Measurements from ENCODE around the gene CREB3L4.
"Not testable (repeated sequence)": the region's sequence is repeated elsewhere in the genome, so short reads cannot be mapped to it uniquely, and the experiment has no call there.

CREB3L4 gene

DNA sequence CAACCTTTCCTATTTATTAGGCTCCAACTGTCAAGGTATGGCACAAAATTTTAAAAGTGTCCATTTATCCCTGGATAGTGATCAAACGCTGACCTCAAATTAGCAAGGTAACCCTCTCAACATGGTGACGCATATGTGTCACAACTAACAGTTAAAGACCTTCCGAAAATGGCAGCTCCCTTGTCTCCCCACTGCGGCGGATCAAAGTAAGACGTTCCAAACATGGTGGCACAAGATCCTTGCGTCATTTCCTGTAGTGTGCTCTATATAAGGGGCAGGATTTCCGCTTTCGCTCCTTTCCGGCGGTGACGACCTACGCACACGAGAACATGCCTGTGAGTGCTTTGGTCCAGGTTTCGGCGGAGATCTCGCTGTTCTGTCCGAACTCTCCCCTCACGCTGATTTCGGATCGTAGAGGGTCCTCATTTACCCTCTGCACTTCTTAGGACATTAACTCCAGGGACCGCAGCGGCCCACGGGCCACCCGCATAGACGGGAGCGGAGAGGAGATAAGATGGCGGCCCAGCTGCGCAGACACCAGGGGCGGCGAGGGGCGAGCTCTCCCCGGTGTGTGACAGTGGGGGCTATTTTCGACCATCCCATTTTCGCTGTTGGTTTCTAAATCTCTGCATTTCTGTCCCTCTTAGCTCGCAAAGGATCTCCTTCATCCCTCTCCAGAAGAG is 22.9 kb downstream of the CREB3L4 start, which contains the start of gene RPS27:
Gene RPS27 (plus strand): TSS at position 295 of the 683 bp plus-strand sequence. CDS start 35 bp downstream, at position 330.
- DNase-seq = peak; percentile 92

DNA sequence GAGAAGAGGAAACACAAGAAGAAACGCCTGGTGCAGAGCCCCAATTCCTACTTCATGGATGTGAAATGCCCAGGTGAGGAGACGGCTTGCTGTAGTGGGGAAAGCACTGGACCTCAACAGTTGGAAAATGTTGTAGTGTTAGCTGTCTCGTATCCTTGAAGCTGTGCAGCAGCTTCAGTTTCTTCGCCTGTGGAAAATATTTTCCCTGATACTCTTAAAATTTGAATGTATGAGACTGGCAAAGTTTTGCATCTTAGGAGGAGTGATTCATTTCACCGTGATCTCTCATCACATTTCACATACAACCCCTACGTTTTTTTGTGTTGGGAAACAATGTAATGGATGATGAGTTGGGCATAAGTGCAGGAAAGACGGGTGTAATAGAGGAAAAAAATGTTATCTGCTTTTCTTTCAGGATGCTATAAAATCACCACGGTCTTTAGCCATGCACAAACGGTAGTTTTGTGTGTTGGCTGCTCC is 23.5 kb downstream of the CREB3L4 start:
- DNase-seq = no peak

DNA sequence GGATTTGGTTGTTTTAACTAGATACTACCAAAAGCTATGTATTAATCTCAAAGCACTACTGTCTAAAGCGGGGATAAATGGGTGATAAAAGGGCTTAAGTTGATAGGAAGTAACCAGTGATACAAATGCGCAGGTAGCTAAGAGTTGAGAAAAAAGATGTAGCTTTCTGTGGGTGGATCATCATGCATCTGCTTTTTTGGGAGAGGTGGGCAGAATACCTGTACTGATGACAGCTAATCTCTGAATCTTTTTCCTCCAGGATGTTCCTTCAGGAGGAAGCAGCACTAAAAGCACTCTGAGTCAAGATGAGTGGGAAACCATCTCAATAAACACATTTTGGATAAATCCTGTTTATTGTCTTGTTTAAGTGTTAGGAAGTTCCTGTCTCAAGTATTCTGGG is 24.1 kb downstream of the CREB3L4 start:
- DNase-seq = no peak

DNA sequence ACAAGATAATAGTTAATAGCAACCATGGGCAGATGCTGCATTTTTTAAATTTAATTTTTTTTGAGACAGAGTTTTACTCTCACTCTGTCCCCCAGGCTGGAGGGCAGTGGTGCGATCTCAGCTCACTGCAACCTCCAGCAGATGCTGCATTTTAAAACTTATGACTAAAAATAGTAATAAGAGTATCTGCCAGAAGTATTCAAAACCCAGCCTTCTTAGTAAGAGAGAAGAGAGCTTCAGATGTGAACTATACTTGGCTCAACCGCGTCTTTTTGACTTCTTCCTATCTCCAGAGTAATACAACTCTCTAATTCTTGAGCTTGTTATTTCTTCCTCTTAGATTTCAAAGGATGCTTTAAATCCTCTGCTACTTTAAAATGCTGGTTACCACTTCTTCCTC is 27.5 kb downstream of the CREB3L4 start:
- no peak for DNase-seq

GRCh38 chr1:153995640-153996039 is 27.9 kb downstream of the CREB3L4 start:
- DNase-seq = no peak

DNA sequence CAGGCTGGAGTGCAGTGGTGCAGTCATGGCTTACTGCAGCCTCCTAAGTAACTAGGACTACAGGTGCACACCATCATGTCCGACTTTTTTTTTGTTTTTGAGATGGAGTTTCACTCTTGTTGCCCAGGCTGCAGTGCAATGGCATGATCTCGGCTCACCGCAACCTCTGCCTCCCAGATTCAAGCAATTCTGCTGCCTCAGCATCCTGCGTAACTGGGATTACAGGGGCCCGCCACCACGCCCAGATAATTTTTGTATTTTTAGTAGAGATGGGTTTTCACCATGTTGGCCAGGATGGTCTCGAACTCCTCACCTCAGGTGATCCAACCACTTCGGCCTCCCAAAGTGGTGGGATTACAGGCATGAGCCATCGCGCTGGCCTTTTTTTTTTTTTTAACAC is 29.2 kb downstream of the CREB3L4 start:
- DNase-seq = not testable (repeated sequence)

DNA sequence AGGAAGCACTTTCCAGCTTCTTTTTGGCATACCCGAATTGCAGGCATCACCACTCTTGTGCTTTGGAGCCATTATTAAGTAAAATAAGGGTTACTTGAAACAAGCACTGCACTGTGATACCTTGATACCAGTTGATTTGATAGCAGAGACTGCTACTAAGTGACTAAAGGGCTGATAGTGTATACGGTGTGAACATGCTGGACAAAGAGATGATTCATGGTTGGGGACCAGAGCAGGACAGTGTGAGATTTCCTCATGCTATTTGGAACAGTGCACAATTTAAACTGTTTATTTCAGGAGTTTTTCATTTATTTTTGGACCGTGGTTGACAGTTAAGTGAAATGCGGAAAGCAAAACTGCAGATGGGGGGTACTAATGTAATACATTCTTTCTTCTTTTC is 32.7 kb downstream of the CREB3L4 start:
- no peak for DNase-seq

DNA sequence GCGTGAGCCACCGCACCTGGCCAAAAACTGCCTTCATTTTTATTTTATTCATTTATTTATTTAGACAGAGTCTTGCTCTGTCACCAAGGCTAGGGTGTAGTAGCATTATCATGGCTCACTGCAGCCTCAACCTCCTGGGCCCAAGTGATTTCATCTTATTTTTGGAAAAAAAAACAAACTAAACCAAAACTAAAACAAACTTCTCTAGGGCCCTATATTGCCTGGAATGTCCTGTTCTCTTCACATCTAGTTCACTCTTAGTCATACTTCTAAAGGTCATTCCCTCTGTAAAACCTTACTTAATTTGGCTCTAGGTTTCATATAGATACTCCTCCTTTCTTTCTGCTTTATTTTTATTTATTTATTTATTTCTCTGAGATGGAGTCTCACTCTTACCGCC is 38.4 kb downstream of the CREB3L4 start:
- DNase-seq = no peak

DNA sequence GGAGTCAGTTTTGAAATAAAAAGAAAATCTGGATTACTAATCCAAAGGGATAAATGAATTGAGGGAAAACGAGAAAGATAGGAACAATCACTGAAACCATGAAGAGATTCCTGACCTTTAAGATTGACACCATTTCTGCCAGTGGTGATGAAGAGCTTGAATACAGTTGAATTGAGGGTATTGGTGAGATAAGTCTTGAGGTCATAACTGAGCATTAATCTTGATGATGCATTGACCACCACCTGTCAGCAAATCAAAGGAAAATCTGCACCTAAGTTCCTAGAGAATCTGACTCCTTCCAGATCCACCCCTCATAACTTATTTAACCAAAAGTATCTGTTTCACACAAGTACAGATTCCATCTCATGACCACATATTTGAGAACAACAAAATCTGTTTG is 44.4 kb downstream of the CREB3L4 start:
- DNase-seq = no peak

DNA sequence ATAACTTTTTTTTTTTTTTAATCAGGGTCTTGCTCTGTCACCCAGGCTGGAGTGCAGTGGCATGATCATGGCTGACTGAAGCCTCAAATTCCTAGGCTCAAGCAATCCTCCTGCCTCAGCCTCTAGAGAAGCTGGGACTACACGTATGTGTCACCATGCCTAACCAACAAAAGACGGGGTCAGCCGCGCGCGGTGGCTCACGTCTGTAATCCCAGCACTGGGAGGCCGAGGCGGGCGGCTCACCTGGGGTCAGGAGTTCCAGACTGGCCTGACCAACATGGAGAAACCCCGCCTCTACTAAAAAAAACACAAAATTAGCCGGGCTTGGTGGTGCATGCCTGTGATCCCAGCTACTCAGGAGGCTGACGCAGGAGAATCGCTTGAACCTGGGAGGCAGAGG is 44.8 kb downstream of the CREB3L4 start:
- not testable (repeated sequence) for DNase-seq

GRCh38 chr1:154014154-154014907 is 46.6 kb downstream of the CREB3L4 start:
- DNase-seq = no peak

- DNase-seq = no peak
Measured at GRCh38 chr1:154019269-154019668, 51.6 kb downstream of the CREB3L4 start.

GRCh38 chr1:154019940-154020339 is 52.2 kb downstream of the CREB3L4 start:
- no peak for DNase-seq
